Measurements from ENCODE around the gene ANG. TPM values are rescaled to one million over a fixed set of nuclear protein-coding genes. Genes with fewer than 3 reads are reported as not detected.
A peak's percentile ranks its signal among the peaks of the same experiment; 100 is the strongest.

Gene ANG
- total RNA-seq, 1 experiment from 2014 or later = 5.8 TPM

DNA sequence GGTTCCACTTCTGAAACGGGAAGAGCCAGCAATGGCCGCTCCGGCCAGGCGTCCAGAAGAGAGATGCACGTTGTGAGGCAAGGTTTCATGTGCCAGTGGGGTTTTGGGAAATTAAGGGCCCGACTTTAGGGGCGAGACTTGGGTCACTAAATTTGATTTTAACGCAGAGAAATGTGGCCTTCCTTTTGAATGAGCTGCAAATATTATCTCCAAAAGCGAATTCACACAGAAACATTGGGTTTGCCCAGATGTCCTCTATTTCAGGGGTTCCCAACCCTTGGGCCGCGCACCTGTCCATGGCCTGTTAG, 6.5 kb upstream of the ANG start:
- TSS peak; percentile 98 for BruUV-seq (replicated peaks)
- peaks cover 27 to 64% of the 10 kb centered on the region in 2 experiments for H3K4me1 ChIP-seq (ENCODE audit: control insufficient read depth in 1 of 2, insufficient read depth in 2 of 2, low read length in 2 of 2)
- DNase-seq (ENCODE audit: low read depth, low spot score) (no peak), ATAC-seq (no peak)
- no peaks in the 10 kb centered on the region for H3K27me3 ChIP-seq (ENCODE audit: insufficient read depth, low read length)
- H4K20me1 ChIP-seq (ENCODE audit: insufficient read depth) = no peaks in the 10 kb centered on the region
- CTCF ChIA-PET = interaction anchor here (1.3 to 6.1 kb wide), 7 partner anchors 9 to 72 kb away, joined by 5 to 59 read pairs (median 15); no protein-coding TSS in a partner anchor
- H3K36me3 ChIP-seq (ENCODE audit: control insufficient read depth in 1 of 2, insufficient read depth in 2 of 2, low read length in 2 of 2) = no peaks in the 10 kb centered on the region
- RAD21 ChIA-PET (ENCODE audit: low non-redundant PET in 1 of 2, low total read pairs in 2 of 2, uncharacterized antibody in 2 of 2, unreplicated experiment in 2 of 2) = interaction anchor here in 1 of 2 experiments (1.0 kb wide), 1 partner anchor 19 kb away, joined by 4 read pairs; no protein-coding TSS in a partner anchor
- intact Hi-C loops (cut with micrococcal nuclease) = loop anchor here (1.0 to 5.0 kb wide), 3 partner anchors 51 to 305 kb away; partner anchors contain the start of genes METTL17 and PNP
- TF ChIP-seq, protein P1, sequence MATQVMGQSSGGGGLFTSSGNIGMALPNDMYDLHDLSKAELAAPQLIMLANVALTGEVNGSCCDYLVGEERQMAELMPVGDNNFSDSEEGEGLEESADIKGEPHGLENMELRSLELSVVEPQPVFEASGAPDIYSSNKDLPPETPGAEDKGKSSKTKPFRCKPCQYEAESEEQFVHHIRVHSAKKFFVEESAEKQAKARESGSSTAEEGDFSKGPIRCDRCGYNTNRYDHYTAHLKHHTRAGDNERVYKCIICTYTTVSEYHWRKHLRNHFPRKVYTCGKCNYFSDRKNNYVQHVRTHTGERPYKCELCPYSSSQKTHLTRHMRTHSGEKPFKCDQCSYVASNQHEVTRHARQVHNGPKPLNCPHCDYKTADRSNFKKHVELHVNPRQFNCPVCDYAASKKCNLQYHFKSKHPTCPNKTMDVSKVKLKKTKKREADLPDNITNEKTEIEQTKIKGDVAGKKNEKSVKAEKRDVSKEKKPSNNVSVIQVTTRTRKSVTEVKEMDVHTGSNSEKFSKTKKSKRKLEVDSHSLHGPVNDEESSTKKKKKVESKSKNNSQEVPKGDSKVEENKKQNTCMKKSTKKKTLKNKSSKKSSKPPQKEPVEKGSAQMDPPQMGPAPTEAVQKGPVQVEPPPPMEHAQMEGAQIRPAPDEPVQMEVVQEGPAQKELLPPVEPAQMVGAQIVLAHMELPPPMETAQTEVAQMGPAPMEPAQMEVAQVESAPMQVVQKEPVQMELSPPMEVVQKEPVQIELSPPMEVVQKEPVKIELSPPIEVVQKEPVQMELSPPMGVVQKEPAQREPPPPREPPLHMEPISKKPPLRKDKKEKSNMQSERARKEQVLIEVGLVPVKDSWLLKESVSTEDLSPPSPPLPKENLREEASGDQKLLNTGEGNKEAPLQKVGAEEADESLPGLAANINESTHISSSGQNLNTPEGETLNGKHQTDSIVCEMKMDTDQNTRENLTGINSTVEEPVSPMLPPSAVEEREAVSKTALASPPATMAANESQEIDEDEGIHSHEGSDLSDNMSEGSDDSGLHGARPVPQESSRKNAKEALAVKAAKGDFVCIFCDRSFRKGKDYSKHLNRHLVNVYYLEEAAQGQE (IDR thresholded peaks at IDR 0.05; ENCODE audit: low read depth) = no peak
- TF ChIP-seq ZFX (IDR thresholded peaks at IDR 0.05) (no peak), POLR2A (IDR thresholded peaks at IDR 0.05; ENCODE audit: borderline replicate concordance, extremely low read depth, insufficient read depth, insufficient read length) (peak; percentile 18)
- TF ChIP-seq, protein P2, sequence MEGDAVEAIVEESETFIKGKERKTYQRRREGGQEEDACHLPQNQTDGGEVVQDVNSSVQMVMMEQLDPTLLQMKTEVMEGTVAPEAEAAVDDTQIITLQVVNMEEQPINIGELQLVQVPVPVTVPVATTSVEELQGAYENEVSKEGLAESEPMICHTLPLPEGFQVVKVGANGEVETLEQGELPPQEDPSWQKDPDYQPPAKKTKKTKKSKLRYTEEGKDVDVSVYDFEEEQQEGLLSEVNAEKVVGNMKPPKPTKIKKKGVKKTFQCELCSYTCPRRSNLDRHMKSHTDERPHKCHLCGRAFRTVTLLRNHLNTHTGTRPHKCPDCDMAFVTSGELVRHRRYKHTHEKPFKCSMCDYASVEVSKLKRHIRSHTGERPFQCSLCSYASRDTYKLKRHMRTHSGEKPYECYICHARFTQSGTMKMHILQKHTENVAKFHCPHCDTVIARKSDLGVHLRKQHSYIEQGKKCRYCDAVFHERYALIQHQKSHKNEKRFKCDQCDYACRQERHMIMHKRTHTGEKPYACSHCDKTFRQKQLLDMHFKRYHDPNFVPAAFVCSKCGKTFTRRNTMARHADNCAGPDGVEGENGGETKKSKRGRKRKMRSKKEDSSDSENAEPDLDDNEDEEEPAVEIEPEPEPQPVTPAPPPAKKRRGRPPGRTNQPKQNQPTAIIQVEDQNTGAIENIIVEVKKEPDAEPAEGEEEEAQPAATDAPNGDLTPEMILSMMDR (IDR thresholded peaks at IDR 0.05 in 2 of 3, conservative IDR thresholded peaks at IDR 0.05 in 1 of 3; ENCODE audit: borderline replicate concordance in 1 of 3, insufficient read depth in 1 of 3, low read depth in 2 of 3, low read length in 2 of 3) = 0 out of 6 replicates have a peak, but pooled peaks of 1 of the 3 experiments have one; percentile 6
- H3K79me2 ChIP-seq (ENCODE audit: insufficient read depth, low read length) = no peaks in the 10 kb centered on the region
- H3K9me2 ChIP-seq (ENCODE audit: insufficient read depth) = no peaks in the 10 kb centered on the region
- H2AFZ ChIP-seq (ENCODE audit: low read depth, low read length, poor library complexity, severe bottlenecking) = no peak overlapping the region
- H3K4me2 ChIP-seq (ENCODE audit: low read length) = peak overlapping the region; percentile 96
- H3K9ac ChIP-seq (ENCODE audit: low read length) = peak overlapping the region; percentile 74
- H3K27ac ChIP-seq (ENCODE audit: low read depth, low read length) = peak overlapping the region; percentile 97
- no peaks in the 10 kb centered on the region for H3K9me3 ChIP-seq (ENCODE audit: control insufficient read depth in 1 of 2, insufficient read depth in 1 of 2, low read depth in 1 of 2, low read length in 2 of 2)
- POLR2A ChIA-PET = interaction anchor here (1.2 to 6.1 kb wide), 8 partner anchors 10 to 339 kb away, joined by 4 to 47 read pairs (median 16); partner anchors contain the start of gene PARP2
- peak overlapping the region; percentile 65 to 72 for H3K4me3 ChIP-seq (replicated peaks in 1 of 2; ENCODE audit: low read depth in 1 of 2, low read length in 2 of 2)
